H9 (cell line): ENCODE measurements around the gene MCRIP1. TPM values are rescaled to one million over a fixed set of nuclear protein-coding genes. Genes with fewer than 3 reads are reported as not detected.
A peak's percentile ranks its signal among the peaks of the same experiment; 100 is the strongest.

Experiments used
- DNase-seq: peaks from one replicate; pipeline ENCODE4 v3.0.0-alpha.2; 2017
- H2AFZ ChIP-seq: one replicate; pipeline ENCODE4 v1.6.1; 2013; ENCODE audit warnings: mild to moderate bottlenecking, low read length, control low read depth, moderate library complexity
- H2AK5ac ChIP-seq: 2 replicates; pipeline ENCODE4 v1.6.1; 2013; ENCODE audit warnings: low read length, control low read depth, mixed read lengths; ENCODE audit not compliant: insufficient read length
- H2BK120ac ChIP-seq: one replicate; pipeline ENCODE4 v1.6.1; 2013; ENCODE audit warnings: low read depth, mild to moderate bottlenecking, low read length, control low read depth, inconsistent platforms; ENCODE audit not compliant: poor library complexity, severe bottlenecking
- H2BK12ac ChIP-seq: 2 replicates; pipeline ENCODE4 v1.6.1; 2013; ENCODE audit warnings: low read length, control low read depth, mixed read lengths, low read depth; ENCODE audit not compliant: insufficient read length
- H2BK15ac ChIP-seq: 2 replicates; pipeline ENCODE4 v1.6.1; 2013; ENCODE audit warnings: low read depth, low read length, control low read depth
- H2BK20ac ChIP-seq: one replicate; pipeline ENCODE4 v1.6.1; 2013; ENCODE audit warnings: low read depth, mild to moderate bottlenecking, low read length, control low read depth, inconsistent platforms; ENCODE audit not compliant: poor library complexity, severe bottlenecking
- H2BK5ac ChIP-seq: 2 replicates; pipeline ENCODE4 v1.6.1; 2013; ENCODE audit warnings: low read length, control low read depth, mixed read lengths; ENCODE audit not compliant: insufficient read length
- H3K14ac ChIP-seq: 2 replicates; pipeline ENCODE4 v1.6.1; 2013; ENCODE audit warnings: low read length, control low read depth; ENCODE audit not compliant: insufficient read depth
- H3K18ac ChIP-seq: 2 replicates; pipeline ENCODE4 v1.6.1; 2013; ENCODE audit warnings: low read depth, mild to moderate bottlenecking, mixed read lengths, low read length, control low read depth; ENCODE audit not compliant: insufficient read length
- H3K23ac ChIP-seq: 2 replicates; pipeline ENCODE4 v1.6.1; 2013; ENCODE audit warnings: low read length, control low read depth, mixed read lengths, low read depth; ENCODE audit not compliant: insufficient read length
- H3K23me2 ChIP-seq: 2 replicates; pipeline ENCODE4 v1.6.1; 2013; ENCODE audit warnings: low read depth, mild to moderate bottlenecking, mixed read lengths, low read length, control low read depth; ENCODE audit not compliant: insufficient read length, poor library complexity, severe bottlenecking
- H3K27ac ChIP-seq: 2 replicates; pipeline ENCODE4 v1.5.1; 2013; ENCODE audit warnings: low read length, control low read depth, mixed read lengths, low read depth; ENCODE audit not compliant: insufficient read length
- H3K27me3 ChIP-seq: 2 replicates; pipeline ENCODE4 v1.6.1; 2013; ENCODE audit warnings: low read length, control low read depth, inconsistent platforms; ENCODE audit not compliant: insufficient read depth
- H3K4ac ChIP-seq: 2 replicates; pipeline ENCODE4 v1.6.1; 2013; ENCODE audit warnings: low read depth, mild to moderate bottlenecking, control low read depth, inconsistent platforms, low read length, moderate library complexity
- H3K4me1 ChIP-seq: 2 replicates; pipeline ENCODE4 v1.6.1; 2013; ENCODE audit warnings: low read length, control low read depth, inconsistent platforms; ENCODE audit not compliant: insufficient read depth
- H3K4me2 ChIP-seq: 2 replicates; pipeline ENCODE4 v1.6.1; 2013; ENCODE audit warnings: low read length, control low read depth, mixed read lengths; ENCODE audit not compliant: insufficient read length, insufficient read depth
- H3K56ac ChIP-seq: 2 replicates; pipeline ENCODE4 v1.6.1; 2013; ENCODE audit warnings: low read depth, mild to moderate bottlenecking, mixed read lengths, low read length, control low read depth; ENCODE audit not compliant: insufficient read length
- H3K79me1 ChIP-seq: 2 replicates; pipeline ENCODE4 v1.6.1; 2013; ENCODE audit warnings: low read depth, mild to moderate bottlenecking, moderate library complexity, low read length, control low read depth, inconsistent platforms; ENCODE audit not compliant: insufficient read depth, poor library complexity, severe bottlenecking
- H3K79me2 ChIP-seq: 2 replicates; pipeline ENCODE4 v1.6.1; 2013; ENCODE audit warnings: low read length, control low read depth, inconsistent platforms; ENCODE audit not compliant: insufficient read depth
- H3K9ac ChIP-seq: 2 replicates; pipeline ENCODE4 v1.6.1; 2013; ENCODE audit warnings: low read length, control low read depth, mixed read lengths; ENCODE audit not compliant: insufficient read length; ENCODE audit errors: extremely low read depth
- H3K9me3 ChIP-seq: one replicate; pipeline ENCODE4 v1.6.1; 2013; ENCODE audit warnings: low read depth, low read length, inconsistent platforms; ENCODE audit not compliant: control insufficient read depth
- H3T11ph ChIP-seq: one replicate; pipeline ENCODE4 v1.6.1; 2013; ENCODE audit warnings: mild to moderate bottlenecking, low read length, control low read depth, inconsistent platforms
- H4K20me1 ChIP-seq: one replicate; pipeline ENCODE4 v1.6.1; 2013; ENCODE audit not compliant: control insufficient read depth, insufficient read length, insufficient read depth
- H4K5ac ChIP-seq: 2 replicates; pipeline ENCODE4 v1.6.1; 2013; ENCODE audit warnings: low read depth, mild to moderate bottlenecking, mixed read lengths, low read length, control low read depth; ENCODE audit not compliant: insufficient read length
- H4K8ac ChIP-seq: replicated peaks from 2 replicates; pipeline ENCODE4 v1.6.1; 2013; ENCODE audit warnings: low read length, control low read depth, mixed read lengths, low read depth; ENCODE audit not compliant: insufficient read length
- H4K91ac ChIP-seq: 2 replicates; pipeline ENCODE4 v1.6.1; 2013; ENCODE audit warnings: low read depth, mild to moderate bottlenecking, moderate library complexity, mixed read lengths, low read length, control low read depth; ENCODE audit not compliant: insufficient read length
- H3K27ac Mint-ChIP-seq, 3 experiments: 2 replicates in 2 of 3; 3 replicates in 1 of 3; pipeline ENCODE4 v1.8.0; 2020 to 2021; ENCODE audit warnings: mixed read lengths in 3 of 3, mild to moderate bottlenecking in 1 of 3, moderate library complexity in 1 of 3
- H3K27me3 Mint-ChIP-seq: 2 replicates; pipeline ENCODE4 v1.8.0; 2021; ENCODE audit warnings: low read depth, mild to moderate bottlenecking, moderate library complexity, mixed read lengths
- H3K36me3 Mint-ChIP-seq, 3 experiments: 2 replicates in 2 of 3; 3 replicates in 1 of 3; pipeline ENCODE4 v1.8.0; 2020 to 2021; ENCODE audit warnings: low read depth in 3 of 3, mixed read lengths in 3 of 3; ENCODE audit not compliant: insufficient read depth in 1 of 3
- H3K4me1 Mint-ChIP-seq, 2 experiments: 2 replicates each; pipeline ENCODE4 v1.8.0; 2020; ENCODE audit warnings: mixed read lengths in 2 of 2
- H3K4me3 Mint-ChIP-seq, 2 experiments: 2 replicates in 1 of 2; 3 replicates in 1 of 2; pipeline ENCODE4 v1.8.0; 2020 to 2021; ENCODE audit warnings: mild to moderate bottlenecking in 2 of 2, mixed read lengths in 2 of 2, moderate library complexity in 1 of 2
- H3K9me3 Mint-ChIP-seq, 2 experiments: 2 replicates in 1 of 2; 3 replicates in 1 of 2; pipeline ENCODE4 v1.8.0; 2020; ENCODE audit warnings: mild to moderate bottlenecking in 2 of 2, mixed read lengths in 2 of 2, moderate library complexity in 1 of 2
- CTCF ChIP-seq: fragments of 200-600 bp; sonication (generic); conservative IDR thresholded peaks from 3 replicates; pipeline ENCODE4 v1.8.0; 2021; ENCODE audit warnings: antibody characterized with exemption, mild to moderate bottlenecking
- WGBS: extraction: QIAGEN DNeasy Blood & Tissue Kit; methylation state at CpG from one replicate; pipeline ENCODE4 v1.1.7; 2013; ENCODE audit warnings: missing lambda C conversion rate, low lambda C conversion rate, mixed read lengths; ENCODE audit not compliant: insufficient read length; ENCODE audit errors: extremely low coverage; 5-methylcytosine and 5-hydroxymethylcytosine counted together
- total RNA-seq: library from RNA; stranded (reverse); gene quantifications from 2 replicates; pipeline ENCODE4 v1.2.1, GENCODE V29; 2021

The MCRIP1 gene
- total RNA-seq, 1 experiment from 2014 or later = 118 TPM

DNA sequence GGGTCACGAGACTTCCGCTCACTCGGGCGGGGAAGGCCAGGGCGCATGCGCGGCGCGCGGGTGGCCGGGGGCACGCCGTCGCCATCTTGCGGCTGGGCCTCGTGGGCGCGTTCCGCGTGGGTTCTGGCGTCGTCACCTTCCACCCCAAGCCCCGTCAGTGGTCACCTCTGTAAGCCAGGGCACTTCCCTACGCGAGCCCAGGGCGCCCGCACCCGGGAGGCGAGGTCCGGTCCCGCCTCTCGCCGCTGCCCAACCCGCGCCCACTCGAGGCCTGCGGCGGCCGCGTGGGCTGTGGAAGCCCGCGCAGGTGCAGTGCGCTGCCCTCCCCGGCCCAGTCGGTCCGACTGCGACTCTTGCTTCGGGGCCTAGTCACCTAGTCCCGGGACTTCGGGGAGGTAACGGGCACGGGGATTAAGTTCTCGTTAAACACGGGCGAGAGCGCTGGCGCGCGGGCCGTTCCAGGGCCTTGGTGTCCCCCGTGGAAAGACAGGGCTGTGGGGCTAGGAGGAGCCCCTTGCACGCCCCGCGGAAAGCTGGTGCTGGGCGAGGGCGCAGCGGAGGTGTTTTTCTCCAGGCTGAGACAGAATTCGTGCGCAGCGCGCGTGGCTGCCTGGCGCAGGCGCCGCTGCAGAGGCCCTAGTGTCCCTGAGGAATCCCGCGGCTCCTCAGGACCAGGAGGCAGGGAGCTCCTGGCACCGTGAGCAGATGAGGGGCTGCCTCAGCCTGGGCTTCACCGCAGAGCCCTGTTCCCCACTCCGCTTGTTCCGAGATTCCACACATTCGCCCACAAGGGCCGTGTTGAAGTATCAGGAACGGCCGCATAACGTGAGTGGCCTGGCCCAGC lies 38.5 kb upstream of the MCRIP1 start:
- Histone ChIP-seq H3K4me1 (no peaks in the 10 kb centered on the region), H2AFZ (no peak overlapping the region), H2BK12ac (no peak overlapping the region), H3K4me2 (peak overlapping the region; percentile 42), H4K8ac (no peak overlapping the region), H3K18ac (peak overlapping the region; percentile 21), H3K4ac (no peak overlapping the region), H2BK20ac (no peak overlapping the region), H2BK120ac (no peak overlapping the region), H2BK15ac (no peak overlapping the region), H3K9me3 (no peaks in the 10 kb centered on the region), H3K79me1 (no peaks in the 10 kb centered on the region), H4K91ac (no peak overlapping the region), H2AK5ac (no peak overlapping the region), H3K56ac (no peak overlapping the region), H4K5ac (no peak overlapping the region), H3K23ac (no peak overlapping the region), H3K23me2 (peaks cover 8% of the 10 kb centered on the region), H3K27me3 (no peaks in the 10 kb centered on the region), H2BK5ac (no peak overlapping the region), H3K79me2 (no peaks in the 10 kb centered on the region), H3K27ac (no peak overlapping the region), H3K14ac (peak overlapping the region; percentile 80), H4K20me1 (no peaks in the 10 kb centered on the region), H3T11ph (no peak overlapping the region), H3K9ac (peak overlapping the region; percentile 10)
- no CpG with 5 or more reads among the region's 86 CpGs for WGBS
- peak; percentile 40; the same call in 2 of the 3 replicates for TF ChIP-seq CTCF
- peak overlapping the region in 2 of 3 experiments; percentile 67 to 87; a peak in 3 of 7 replicates for H3K27ac Mint-ChIP-seq
- peak; percentile 92 for DNase-seq
- H3K27me3 Mint-ChIP-seq = no peaks in the 10 kb centered on the region; the same call in 1 of the 2 replicates
- H3K36me3 Mint-ChIP-seq = peaks cover 1 to 8% (median 3%) of the 10 kb centered on the region in 3 experiments; a peak in 5 of 7 replicates
- peak overlapping the region; percentile 79 to 86 for H3K4me3 Mint-ChIP-seq
- H3K4me1 Mint-ChIP-seq = peaks cover 17 to 33% of the 10 kb centered on the region in 2 experiments
- no peaks in the 10 kb centered on the region for H3K9me3 Mint-ChIP-seq
